Measurements from ENCODE around the gene SPINT4. TPM values are rescaled to one million over a fixed set of nuclear protein-coding genes. Genes with fewer than 3 reads are reported as not detected.

The SPINT4 gene
- total and polyA plus RNA-seq, 2 of the 8 experiments (the other 6 are each of a cell fraction or from before 2014, with no cell fraction given), result not detected

- TF ChIP-seq, protein P1, sequence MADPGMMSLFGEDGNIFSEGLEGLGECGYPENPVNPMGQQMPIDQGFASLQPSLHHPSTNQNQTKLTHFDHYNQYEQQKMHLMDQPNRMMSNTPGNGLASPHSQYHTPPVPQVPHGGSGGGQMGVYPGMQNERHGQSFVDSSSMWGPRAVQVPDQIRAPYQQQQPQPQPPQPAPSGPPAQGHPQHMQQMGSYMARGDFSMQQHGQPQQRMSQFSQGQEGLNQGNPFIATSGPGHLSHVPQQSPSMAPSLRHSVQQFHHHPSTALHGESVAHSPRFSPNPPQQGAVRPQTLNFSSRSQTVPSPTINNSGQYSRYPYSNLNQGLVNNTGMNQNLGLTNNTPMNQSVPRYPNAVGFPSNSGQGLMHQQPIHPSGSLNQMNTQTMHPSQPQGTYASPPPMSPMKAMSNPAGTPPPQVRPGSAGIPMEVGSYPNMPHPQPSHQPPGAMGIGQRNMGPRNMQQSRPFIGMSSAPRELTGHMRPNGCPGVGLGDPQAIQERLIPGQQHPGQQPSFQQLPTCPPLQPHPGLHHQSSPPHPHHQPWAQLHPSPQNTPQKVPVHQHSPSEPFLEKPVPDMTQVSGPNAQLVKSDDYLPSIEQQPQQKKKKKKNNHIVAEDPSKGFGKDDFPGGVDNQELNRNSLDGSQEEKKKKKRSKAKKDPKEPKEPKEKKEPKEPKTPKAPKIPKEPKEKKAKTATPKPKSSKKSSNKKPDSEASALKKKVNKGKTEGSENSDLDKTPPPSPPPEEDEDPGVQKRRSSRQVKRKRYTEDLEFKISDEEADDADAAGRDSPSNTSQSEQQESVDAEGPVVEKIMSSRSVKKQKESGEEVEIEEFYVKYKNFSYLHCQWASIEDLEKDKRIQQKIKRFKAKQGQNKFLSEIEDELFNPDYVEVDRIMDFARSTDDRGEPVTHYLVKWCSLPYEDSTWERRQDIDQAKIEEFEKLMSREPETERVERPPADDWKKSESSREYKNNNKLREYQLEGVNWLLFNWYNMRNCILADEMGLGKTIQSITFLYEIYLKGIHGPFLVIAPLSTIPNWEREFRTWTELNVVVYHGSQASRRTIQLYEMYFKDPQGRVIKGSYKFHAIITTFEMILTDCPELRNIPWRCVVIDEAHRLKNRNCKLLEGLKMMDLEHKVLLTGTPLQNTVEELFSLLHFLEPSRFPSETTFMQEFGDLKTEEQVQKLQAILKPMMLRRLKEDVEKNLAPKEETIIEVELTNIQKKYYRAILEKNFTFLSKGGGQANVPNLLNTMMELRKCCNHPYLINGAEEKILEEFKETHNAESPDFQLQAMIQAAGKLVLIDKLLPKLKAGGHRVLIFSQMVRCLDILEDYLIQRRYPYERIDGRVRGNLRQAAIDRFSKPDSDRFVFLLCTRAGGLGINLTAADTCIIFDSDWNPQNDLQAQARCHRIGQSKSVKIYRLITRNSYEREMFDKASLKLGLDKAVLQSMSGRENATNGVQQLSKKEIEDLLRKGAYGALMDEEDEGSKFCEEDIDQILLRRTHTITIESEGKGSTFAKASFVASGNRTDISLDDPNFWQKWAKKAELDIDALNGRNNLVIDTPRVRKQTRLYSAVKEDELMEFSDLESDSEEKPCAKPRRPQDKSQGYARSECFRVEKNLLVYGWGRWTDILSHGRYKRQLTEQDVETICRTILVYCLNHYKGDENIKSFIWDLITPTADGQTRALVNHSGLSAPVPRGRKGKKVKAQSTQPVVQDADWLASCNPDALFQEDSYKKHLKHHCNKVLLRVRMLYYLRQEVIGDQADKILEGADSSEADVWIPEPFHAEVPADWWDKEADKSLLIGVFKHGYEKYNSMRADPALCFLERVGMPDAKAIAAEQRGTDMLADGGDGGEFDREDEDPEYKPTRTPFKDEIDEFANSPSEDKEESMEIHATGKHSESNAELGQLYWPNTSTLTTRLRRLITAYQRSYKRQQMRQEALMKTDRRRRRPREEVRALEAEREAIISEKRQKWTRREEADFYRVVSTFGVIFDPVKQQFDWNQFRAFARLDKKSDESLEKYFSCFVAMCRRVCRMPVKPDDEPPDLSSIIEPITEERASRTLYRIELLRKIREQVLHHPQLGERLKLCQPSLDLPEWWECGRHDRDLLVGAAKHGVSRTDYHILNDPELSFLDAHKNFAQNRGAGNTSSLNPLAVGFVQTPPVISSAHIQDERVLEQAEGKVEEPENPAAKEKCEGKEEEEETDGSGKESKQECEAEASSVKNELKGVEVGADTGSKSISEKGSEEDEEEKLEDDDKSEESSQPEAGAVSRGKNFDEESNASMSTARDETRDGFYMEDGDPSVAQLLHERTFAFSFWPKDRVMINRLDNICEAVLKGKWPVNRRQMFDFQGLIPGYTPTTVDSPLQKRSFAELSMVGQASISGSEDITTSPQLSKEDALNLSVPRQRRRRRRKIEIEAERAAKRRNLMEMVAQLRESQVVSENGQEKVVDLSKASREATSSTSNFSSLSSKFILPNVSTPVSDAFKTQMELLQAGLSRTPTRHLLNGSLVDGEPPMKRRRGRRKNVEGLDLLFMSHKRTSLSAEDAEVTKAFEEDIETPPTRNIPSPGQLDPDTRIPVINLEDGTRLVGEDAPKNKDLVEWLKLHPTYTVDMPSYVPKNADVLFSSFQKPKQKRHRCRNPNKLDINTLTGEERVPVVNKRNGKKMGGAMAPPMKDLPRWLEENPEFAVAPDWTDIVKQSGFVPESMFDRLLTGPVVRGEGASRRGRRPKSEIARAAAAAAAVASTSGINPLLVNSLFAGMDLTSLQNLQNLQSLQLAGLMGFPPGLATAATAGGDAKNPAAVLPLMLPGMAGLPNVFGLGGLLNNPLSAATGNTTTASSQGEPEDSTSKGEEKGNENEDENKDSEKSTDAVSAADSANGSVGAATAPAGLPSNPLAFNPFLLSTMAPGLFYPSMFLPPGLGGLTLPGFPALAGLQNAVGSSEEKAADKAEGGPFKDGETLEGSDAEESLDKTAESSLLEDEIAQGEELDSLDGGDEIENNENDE (IDR thresholded peaks at IDR 0.05; ENCODE audit: insufficient replicate concordance, low read length), result no peak
- TF ChIP-seq JUN (IDR thresholded peaks at IDR 0.05; ENCODE audit: low read depth, low read length) (no peak), HDAC6 (IDR thresholded peaks at IDR 0.05; ENCODE audit: low read depth, low read length) (no peak), CHD2 (IDR thresholded peaks at IDR 0.05; ENCODE audit: low read length) (no peak), HDAC2 (IDR thresholded peaks at IDR 0.05; ENCODE audit: borderline replicate concordance in 1 of 2, low read depth in 2 of 2, low read length in 2 of 2) (no peak), SIN3A (conservative IDR thresholded peaks at IDR 0.05 in 1 of 2, IDR thresholded peaks at IDR 0.05 in 1 of 2; ENCODE audit: low read depth in 1 of 2, low read length in 2 of 2) (no peak)
Measured at GRCh38 chr20:45672765-45673164, 49.4 kb upstream of the SPINT4 start (continued).

Measured in H1 (cell line).